Hematopoietic multipotent progenitor cell (in vitro differentiated cells): Measurements from ENCODE around the gene NHEJ1. TPM values are rescaled to one million over a fixed set of nuclear protein-coding genes. Genes with fewer than 3 reads are reported as not detected.

ENCODE experiments used
- DNase-seq, 3 donors: peaks; one replicate each; pipeline ENCODE4 v3.0.0-alpha.2; 2011 to 2015; ENCODE audit warnings: low read depth in 2 of 3, low spot score in 2 of 3
- total RNA-seq: library from RNA; depleted of rRNA; stranded (reverse); fragments of >200 nt; gene quantifications from one replicate; pipeline ENCODE4 v1.2.3, GENCODE V29; 2012

Gene NHEJ1
- total RNA-seq, 1 donor: 27.2 TPM

- peak in 1 of 3 donors; percentile 27 for DNase-seq
These were observed 21.9 kb upstream of the NHEJ1 start for GRCh38 chr2:219182331-219183150.

DNA sequence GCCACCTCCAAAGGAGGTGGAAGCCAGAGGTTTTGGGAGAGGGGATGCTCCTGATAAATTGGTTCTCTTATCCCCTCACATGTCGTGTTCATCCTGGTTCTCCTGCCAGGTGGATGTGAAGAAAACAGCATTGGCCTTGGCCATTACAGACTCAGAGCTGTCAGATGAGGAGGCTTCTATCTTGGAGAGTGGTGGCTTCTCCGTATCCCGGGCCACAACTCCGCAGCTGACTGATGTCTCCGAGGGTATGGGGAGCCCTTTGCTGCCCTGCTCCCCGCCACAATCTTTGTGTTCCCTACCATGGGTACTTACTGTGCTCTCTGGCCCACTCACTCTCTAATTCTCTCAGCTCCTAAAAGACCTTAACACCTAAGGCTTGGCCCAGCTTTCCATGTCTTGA lies 20.9 kb upstream of the NHEJ1 start:
- DNase-seq: no peak

- no peak for DNase-seq
These were observed 20.3 kb upstream of the NHEJ1 start for GRCh38 chr2:219180961-219181360.

DNA sequence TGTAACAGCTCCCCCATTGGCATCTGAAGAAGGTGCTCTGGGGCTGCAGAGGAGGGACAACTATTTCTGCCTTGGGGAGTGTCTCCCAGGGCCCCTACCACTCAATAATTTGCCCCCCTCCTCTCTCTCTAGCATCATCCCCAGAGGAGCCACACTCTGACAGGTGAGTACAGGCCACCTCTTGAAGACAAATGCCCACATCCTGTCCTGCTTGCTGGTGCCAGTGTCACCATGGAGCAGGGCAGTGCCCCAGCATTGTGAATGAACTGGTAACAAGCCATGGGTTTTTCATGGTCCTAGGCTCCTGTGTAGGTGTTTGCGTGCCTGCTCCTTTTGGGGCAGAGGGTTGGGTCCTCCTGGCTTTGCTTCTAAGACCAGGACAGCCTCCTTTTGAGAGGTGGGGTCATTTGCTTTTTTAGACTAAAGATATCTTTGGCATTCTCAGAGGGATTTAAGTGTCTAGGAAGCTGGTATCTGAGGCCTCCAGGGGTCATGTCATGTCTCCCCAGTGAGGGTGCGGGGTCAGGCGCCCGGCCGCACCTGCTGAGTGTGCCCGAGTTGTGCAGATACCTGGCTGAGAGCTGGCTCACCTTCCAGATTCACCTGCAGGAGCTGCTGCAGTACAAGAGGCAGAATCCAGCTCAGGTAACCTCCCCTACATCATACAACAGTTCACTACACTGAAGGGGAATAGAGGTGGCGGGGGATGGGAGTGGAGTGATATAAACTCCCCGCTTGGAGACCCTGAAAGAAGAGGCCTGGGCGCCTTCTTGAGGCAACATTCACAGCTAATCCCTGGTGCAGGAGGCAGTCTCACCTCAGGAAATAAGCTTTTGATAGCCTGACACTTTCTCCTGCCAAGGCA lies 19.2 kb upstream of the NHEJ1 start:
- DNase-seq: no peak

GRCh38 chr2:219178377-219179175 lies 18.0 kb upstream of the NHEJ1 start:
- DNase-seq: no peak

DNA sequence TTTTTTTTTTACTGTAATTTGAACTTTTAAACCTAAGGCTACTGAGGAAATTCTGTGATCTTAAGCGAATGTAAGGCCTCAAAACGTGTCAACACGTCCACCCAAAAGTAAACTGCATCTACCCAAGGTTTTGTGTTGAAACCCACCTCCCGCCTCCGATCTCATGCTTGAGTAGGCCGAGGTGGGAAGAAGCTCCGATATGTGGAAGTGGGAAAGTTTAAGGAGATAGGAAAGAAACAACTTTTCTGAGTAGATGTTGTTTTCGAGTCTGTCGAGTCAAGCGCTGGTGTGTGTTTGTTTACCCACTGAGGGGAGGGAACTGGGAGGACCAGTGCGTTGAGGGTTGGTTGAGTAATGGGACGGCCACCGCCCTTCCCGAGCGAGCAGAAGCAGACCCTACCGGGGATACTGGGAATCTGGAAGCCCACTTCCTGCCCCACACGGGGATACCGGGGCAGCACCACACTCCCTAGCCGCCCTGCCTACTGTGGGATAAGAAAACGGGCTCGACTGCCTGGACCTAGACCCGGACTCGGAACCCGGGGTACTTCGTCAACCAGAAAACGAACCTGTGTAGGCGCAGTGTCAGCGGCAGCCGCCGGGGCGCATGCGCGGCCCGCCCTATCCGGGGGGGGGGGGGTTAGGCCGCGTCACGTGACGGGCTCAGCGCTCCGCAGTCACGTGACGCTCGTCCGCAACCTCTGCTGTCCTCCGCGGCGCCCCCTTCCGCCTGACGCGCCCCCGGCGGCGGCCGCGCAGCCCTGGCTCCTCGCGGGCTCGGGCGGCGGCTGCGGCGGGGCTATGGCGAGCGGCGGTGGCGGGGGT lies 17.1 kb upstream of the NHEJ1 start, which contains the start of gene RETREG2:
Gene RETREG2 (plus strand): TSS at position 724 of the 825 bp plus-strand sequence. CDS start 78 bp downstream, at position 802.
- peak; percentile 91 to 93 (median 91) for DNase-seq

GRCh38 chr2:219176818-219177551 lies 16.4 kb upstream of the NHEJ1 start, which contains the start of gene CNPPD1:
Gene CNPPD1 (minus strand): TSS chr2:219176925. CDS start chr2:219176828, 97 bp downstream.
- DNase-seq: peak; percentile 71 to 87 (median 87)

DNA sequence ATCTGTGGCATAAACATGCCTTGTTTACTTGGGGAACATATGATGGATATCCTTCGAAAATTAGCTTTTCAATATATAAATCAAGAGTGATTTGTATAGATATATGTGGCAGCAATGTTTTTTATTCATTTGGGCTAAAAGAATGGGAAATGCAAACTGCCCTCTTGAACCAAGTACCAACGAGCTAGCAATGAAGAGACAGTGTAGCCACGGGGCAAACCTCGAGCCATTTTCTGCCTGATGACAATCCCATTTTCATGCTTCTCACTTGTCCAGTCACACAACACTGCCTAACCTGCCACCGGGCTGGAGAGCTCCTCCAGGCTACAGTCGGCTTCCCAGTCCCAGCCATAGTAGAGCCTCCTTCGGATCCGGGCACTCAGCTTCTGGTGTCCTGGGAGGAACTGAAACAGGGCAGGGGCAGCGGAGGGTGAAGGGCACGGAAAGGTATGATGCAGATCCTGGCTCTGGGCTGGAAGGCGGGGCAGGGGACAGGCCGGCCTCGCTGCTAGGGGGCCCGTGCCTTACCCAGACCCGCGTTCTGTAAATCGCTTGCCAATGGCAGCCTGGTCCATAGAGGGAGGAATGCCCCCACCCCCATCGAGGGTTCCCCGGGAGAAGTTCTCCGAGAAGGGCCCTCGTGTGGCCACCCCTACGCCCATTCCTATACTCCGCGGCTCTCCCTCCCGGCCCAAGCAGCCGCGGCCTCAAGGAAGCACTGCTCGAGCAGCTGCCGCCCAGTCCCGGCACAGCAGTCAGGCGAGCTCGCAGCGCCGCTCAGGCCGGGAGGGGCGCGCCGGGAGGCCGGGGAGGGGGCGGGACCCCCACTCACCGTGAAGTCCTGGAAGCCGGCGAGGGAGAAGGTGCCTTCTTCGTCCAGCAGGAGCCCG lies 15.6 kb upstream of the NHEJ1 start:
- DNase-seq: peak in 1 of 3 donors; percentile 28

DNA sequence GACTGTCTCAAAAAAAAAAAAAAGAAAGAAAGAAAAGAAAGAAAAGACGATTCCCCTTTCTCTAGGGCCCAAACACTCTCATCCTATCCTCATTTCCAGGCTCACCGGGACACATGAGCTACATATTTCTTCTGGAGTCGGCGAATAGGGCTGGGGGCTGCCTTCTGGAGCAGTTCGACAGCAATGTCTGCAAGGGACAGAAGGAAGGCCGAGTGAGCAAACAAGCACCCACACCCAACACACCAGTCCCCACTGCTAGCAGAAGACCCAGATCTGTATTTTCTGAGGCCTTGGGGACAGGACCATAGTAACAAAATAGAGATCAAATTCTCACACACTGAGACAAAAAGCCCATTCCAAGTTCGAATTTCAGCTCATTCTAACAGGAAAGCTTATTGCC lies 14.9 kb upstream of the NHEJ1 start:
- DNase-seq: no peak

- DNase-seq: no peak
These were observed 14.2 kb upstream of the NHEJ1 start for GRCh38 chr2:219174801-219175200.

DNA sequence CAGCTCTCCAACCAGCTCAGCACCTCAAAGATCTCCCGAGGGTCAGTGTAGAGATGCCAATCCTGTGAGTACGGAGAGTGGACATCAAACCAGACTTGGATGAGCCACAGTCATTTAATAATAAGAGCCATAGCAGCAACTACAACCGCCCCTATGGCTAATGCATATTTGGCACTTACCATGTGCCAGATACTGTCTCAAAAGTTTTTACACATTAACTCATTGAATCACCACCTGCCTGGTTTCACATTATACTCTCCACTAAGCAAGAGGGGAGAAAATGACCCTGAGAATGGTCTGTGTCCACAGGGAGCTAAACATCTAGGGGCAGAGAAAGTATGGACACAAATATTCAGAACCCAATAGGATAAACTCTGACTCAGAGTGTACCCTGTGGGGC lies 13.5 kb upstream of the NHEJ1 start:
- no peak for DNase-seq

DNA sequence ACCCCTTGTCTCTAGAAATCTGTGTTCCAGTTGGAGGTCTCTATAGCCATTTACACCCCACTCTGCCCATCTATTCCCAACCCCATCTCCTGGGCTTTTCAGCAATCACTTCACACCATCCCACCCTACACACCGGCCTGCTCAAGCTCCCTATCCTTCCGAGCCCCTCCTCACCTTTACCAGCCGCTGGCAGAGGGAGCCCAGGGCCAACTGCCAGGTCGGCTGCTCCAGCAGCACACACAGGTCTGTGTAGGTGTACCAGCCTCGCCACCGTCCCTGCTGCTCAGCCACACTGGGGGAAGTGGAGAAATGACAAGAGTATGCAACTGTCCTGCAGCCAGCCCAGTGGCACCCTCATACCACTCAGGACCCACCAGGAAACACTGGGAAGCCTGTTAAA lies 12.6 kb upstream of the NHEJ1 start:
- DNase-seq: no peak

DNA sequence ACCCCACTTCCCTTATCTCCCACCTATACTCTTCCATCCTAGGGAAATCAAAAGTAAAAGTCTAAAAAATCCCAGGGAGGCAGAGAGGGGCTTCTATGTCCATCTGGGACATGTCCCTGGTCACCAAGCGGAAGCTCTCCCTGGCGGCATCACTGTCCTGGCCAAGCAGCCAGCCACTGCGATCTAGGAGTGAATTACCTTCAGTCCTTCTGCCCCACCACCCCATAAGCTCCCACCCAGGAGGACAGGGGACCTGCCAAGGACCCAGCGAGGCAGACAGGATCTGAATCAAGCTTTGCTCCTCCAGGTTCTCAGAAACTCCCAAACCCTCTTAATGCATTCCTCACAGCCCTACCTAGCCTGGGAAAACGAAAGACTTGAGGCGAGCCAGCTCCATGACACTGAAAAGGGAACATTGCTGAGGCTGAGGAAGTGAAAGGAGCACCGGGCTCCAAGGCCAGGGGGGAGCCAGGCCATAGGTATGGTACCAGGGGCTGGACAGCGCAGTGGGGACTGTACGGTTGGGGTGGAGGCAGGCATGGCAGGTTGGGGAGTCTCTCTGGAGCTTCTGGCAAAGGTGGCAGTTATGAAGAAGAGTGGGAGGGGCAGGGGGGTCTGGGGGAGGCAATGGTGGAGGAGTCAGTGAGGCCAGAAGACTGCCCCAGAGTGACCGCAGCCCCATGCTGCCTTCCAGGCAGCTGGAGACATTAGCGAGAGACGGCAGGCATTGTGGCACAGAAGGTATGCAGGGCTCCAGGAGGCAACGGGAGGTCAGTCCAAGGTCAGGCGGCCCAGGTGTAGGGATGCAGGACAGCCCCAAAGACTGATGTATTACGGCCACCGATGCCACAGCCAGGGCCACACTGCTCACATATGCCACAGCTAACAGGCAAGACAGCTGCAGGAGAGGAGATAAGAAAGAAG lies 11.9 kb upstream of the NHEJ1 start:
- no peak for DNase-seq

- peak in 2 of 3 donors; percentile 21 to 52 for DNase-seq
These were observed 10.6 kb upstream of the NHEJ1 start for GRCh38 chr2:219171231-219171651.

GRCh38 chr2:219169930-219170654 lies 9.5 kb upstream of the NHEJ1 start, which contains the start of gene SLC23A3:
Gene SLC23A3 (minus strand): TSS chr2:219170029. CDS start chr2:219169984, 45 bp downstream.
- no peak for DNase-seq

DNA sequence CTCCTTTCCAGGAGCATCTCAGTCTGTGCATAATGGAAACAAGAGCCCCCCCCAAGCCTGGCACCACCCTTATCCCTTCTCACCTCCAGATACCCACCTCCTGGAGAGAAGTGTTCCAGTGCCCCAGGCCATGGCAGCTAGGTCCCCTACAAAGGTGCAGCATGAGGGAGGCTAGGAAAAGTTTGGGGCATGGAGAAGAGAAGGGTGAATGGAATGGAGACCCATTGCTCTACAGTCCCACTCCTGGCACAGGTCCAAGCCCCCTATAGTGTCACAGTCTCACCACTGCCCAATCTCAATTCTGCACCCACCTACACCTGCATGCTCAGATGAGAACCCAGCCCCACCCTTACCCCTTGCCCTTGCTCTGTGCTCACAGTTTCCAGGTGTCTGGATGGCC lies 8.3 kb upstream of the NHEJ1 start:
- DNase-seq: no peak
